A549 (cell line): ENCODE data around the gene AQP5. TPM values are rescaled to one million over a fixed set of nuclear protein-coding genes. Genes with fewer than 3 reads are reported as not detected.

Experiments
- ATAC-seq, 2 experiments: fragments of 200-7000 bp in 1 of 2; fragments of >200 bp in 1 of 2; cut with Nextera tagmentation in 1 of 2; cut with Tn5 transposase in 1 of 2; 3 replicates each; pipeline versions ENCODE4 v1.8.0 to v1.9.1; 2018 to 2020; ENCODE audit warnings: mild to moderate bottlenecking in 1 of 2, moderate library complexity in 1 of 2
- CTCF ChIA-PET: fragments of 300-600 bp; sonication (Branson Sonifier 250); formaldehyde crosslinking; extraction: SDS; loops from one replicate; lab custom pipeline; 2021; ENCODE audit warnings: antibody characterized with exemption, inconsistent platforms; lab: Yijun Ruan, JAX
- POLR2A ChIA-PET: fragments of 350-600 bp; formaldehyde crosslinking; extraction: SDS; loops from one replicate; lab custom pipeline; 2021; ENCODE audit warnings: antibody characterized with exemption, inconsistent platforms; lab: Yijun Ruan, JAX
- DNase-seq, 2 experiments: peaks; one replicate each; pipeline versions ENCODE4 v3.0.0 to v3.0.0-alpha.2; 2011 to 2016; ENCODE audit warnings: low read depth in 1 of 2, low spot score in 1 of 2
- FAIRE-seq: peaks from 2 replicates; lab custom pipeline; 2011; peaks lifted over from hg19 to GRCh38; lab: Jason Lieb, UNC
- H3K27ac ChIP-seq, 2 experiments: fragments of >200 bp; sonication (Bioruptor Twin); formaldehyde crosslinking; 3 replicates each; pipeline ENCODE4 v1.5.1; 2016 to 2017
- H3K4me1 ChIP-seq: fragments of >200 bp; sonication (Bioruptor Twin); formaldehyde crosslinking; 3 replicates; pipeline ENCODE4 v1.6.1; 2016
- H3K4me2 ChIP-seq: fragments of >200 bp; sonication (Bioruptor Twin); formaldehyde crosslinking; 3 replicates; pipeline ENCODE4 v1.6.1; 2016
- H3K4me3 ChIP-seq: fragments of >200 bp; sonication (Bioruptor Twin); formaldehyde crosslinking; 3 replicates; pipeline ENCODE4 v1.5.1; 2016
- H3K9me3 ChIP-seq: fragments of >200 bp; sonication (Bioruptor Twin); formaldehyde crosslinking; 3 replicates; pipeline ENCODE4 v1.6.1; 2016
- JUN ChIP-seq, 2 experiments: fragments of >200 bp; sonication (Bioruptor Twin); formaldehyde crosslinking; IDR thresholded peaks; 2 replicates in 1 of 2; 3 replicates in 1 of 2; pipeline ENCODE4 v1.6.1; 2016 to 2017
- MYC ChIP-seq: IDR thresholded peaks from 2 replicates; pipeline ENCODE4 v1.6.1; 2012; ENCODE audit warnings: mild to moderate bottlenecking, inconsistent platforms, low read length, improper control_type of control experiment, borderline replicate concordance
- NR3C1 ChIP-seq: fragments of >200 bp; sonication (Bioruptor Twin); formaldehyde crosslinking; IDR thresholded peaks from 3 replicates; pipeline ENCODE4 v1.6.1; 2017
- POLR2A ChIP-seq: IDR thresholded peaks from 2 replicates; pipeline ENCODE4 v1.6.1; 2012; ENCODE audit warnings: mild to moderate bottlenecking, low read length
- RNF2 ChIP-seq: fragments of 200-600 bp; sonication (generic); IDR thresholded peaks from 2 replicates; pipeline ENCODE4 v1.6.1; 2016; ENCODE audit warnings: low read depth, mild to moderate bottlenecking, antibody characterized with exemption, moderate library complexity, borderline replicate concordance
- ZFP36 ChIP-seq: fragments of 450-650 bp; IDR thresholded peaks from 2 replicates; pipeline ENCODE4 v1.6.1; 2014; ENCODE audit warnings: borderline replicate concordance; ENCODE audit not compliant: partially characterized antibody
- ZSCAN20 ChIP-seq: fragments of 250-450 bp; sonication (Bioruptor Pico); IDR thresholded peaks from 2 replicates; pipeline ENCODE4 v1.8.0; 2022; ENCODE audit warnings: mild to moderate bottlenecking, moderate library complexity
- WGBS: methylation state at CpG from one replicate; pipeline ENCODE4 v1.1.6; 2017; ENCODE audit errors: missing lambda C conversion rate; 5-methylcytosine and 5-hydroxymethylcytosine counted together
- polyA plus RNA-seq, 4 experiments: library from polyadenylated mRNA; depleted of rRNA in 3 of 4; stranded (reverse); fragments of >200 nt; fragmentation: RNase III in 1 of 4; extraction: RNeasy Plus Mini Kit Qiagen cat#74134 plus additional on column Dnase treatment in 1 of 4; gene quantifications; 2 replicates in 3 of 4; 3 replicates in 1 of 4; pipeline ENCODE4 v1.2.3, GENCODE V29; 2011 to 2017
- TF ChIP-seq, protein P1 (sequence below): fragments of 200-600 bp; sonication (generic); IDR thresholded peaks from 2 replicates; pipeline ENCODE4 v1.6.1; 2016; ENCODE audit warnings: antibody characterized with exemption, mild to moderate bottlenecking, moderate library complexity
- TF ChIP-seq, protein P2 (sequence below): fragments of 250-450 bp; sonication (Bioruptor Pico); IDR thresholded peaks from 2 replicates; pipeline ENCODE4 v1.5.0; 2020; ENCODE audit warnings: low read depth, mild to moderate bottlenecking, moderate library complexity
- TF ChIP-seq, protein P3 (sequence below): fragments of >200 bp; sonication (Bioruptor Twin); formaldehyde crosslinking; IDR thresholded peaks from 3 replicates; pipeline ENCODE4 v1.5.1; 2016

The AQP5 gene
- polyA plus RNA-seq, 2 of the 4 experiments (the other 2 are of a cell fraction), result not detected

DNA sequence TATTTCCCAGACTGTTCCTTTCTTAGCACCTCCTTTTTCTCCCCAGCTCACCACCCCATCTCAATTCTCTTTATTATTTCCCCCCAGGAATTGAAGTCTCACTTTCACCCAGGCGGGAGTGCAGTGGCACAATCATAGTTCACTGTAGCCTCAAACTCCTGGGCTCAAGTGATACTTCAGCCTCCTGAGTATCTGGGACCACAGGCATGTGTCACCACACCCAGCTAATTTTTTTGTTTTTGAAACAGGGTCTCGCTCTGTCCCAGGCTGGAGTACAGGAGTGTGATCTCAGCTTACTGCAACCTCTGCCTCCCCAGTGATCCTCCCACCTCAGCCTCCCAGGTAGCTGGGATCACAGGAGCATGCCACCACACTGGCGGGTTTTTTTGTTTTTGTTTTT is 52.7 kb downstream of the AQP5 start:
- FAIRE-seq, result no peak
- no peak for DNase-seq
- ChIA-PET POLR2A (no interaction called here), CTCF (interaction anchor here (0.7 to 1.9 kb wide), 8 partner anchors 15 to 168 kb away, joined by 3 to 10 read pairs (median 4); no protein-coding TSS in a partner anchor)
- Histone ChIP-seq H3K4me1 (peaks cover 7% of the 10 kb centered on the region; the same call in 2 of the 3 replicates), H3K27ac (no peak overlapping the region), H3K4me2 (no peak overlapping the region), H3K9me3 (no peaks in the 10 kb centered on the region), H3K4me3 (no peak overlapping the region)
- WGBS, result 91% methylated on average over 3 of the region's 3 CpGs
- TF ChIP-seq, protein P1, sequence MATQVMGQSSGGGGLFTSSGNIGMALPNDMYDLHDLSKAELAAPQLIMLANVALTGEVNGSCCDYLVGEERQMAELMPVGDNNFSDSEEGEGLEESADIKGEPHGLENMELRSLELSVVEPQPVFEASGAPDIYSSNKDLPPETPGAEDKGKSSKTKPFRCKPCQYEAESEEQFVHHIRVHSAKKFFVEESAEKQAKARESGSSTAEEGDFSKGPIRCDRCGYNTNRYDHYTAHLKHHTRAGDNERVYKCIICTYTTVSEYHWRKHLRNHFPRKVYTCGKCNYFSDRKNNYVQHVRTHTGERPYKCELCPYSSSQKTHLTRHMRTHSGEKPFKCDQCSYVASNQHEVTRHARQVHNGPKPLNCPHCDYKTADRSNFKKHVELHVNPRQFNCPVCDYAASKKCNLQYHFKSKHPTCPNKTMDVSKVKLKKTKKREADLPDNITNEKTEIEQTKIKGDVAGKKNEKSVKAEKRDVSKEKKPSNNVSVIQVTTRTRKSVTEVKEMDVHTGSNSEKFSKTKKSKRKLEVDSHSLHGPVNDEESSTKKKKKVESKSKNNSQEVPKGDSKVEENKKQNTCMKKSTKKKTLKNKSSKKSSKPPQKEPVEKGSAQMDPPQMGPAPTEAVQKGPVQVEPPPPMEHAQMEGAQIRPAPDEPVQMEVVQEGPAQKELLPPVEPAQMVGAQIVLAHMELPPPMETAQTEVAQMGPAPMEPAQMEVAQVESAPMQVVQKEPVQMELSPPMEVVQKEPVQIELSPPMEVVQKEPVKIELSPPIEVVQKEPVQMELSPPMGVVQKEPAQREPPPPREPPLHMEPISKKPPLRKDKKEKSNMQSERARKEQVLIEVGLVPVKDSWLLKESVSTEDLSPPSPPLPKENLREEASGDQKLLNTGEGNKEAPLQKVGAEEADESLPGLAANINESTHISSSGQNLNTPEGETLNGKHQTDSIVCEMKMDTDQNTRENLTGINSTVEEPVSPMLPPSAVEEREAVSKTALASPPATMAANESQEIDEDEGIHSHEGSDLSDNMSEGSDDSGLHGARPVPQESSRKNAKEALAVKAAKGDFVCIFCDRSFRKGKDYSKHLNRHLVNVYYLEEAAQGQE, result no peak
- TF ChIP-seq, protein P2, sequence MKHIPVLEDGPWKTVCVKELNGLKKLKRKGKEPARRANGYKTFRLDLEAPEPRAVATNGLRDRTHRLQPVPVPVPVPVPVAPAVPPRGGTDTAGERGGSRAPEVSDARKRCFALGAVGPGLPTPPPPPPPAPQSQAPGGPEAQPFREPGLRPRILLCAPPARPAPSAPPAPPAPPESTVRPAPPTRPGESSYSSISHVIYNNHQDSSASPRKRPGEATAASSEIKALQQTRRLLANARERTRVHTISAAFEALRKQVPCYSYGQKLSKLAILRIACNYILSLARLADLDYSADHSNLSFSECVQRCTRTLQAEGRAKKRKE (CRISPR knock-in tag), result no peak
- TF ChIP-seq, protein P3, sequence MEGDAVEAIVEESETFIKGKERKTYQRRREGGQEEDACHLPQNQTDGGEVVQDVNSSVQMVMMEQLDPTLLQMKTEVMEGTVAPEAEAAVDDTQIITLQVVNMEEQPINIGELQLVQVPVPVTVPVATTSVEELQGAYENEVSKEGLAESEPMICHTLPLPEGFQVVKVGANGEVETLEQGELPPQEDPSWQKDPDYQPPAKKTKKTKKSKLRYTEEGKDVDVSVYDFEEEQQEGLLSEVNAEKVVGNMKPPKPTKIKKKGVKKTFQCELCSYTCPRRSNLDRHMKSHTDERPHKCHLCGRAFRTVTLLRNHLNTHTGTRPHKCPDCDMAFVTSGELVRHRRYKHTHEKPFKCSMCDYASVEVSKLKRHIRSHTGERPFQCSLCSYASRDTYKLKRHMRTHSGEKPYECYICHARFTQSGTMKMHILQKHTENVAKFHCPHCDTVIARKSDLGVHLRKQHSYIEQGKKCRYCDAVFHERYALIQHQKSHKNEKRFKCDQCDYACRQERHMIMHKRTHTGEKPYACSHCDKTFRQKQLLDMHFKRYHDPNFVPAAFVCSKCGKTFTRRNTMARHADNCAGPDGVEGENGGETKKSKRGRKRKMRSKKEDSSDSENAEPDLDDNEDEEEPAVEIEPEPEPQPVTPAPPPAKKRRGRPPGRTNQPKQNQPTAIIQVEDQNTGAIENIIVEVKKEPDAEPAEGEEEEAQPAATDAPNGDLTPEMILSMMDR, result no peak
- TF ChIP-seq RNF2 (no peak), MYC (no peak), POLR2A (no peak), ZFP36 (no peak), ZSCAN20 (CRISPR knock-in tag) (no peak), JUN (IDR thresholded peaks at IDR 0.05) (no peak), NR3C1 (no peak)
- ATAC-seq, result no peak

Other genes starting within 250 kb of the AQP5 start
- gene TMBIM6, start 220.3 kb upstream of the AQP5 start, polyA plus RNA-seq (2011; rRNA removed), result 1,088 and 1,255 TPM in 2 replicates
- 302 to 341 TPM (median 331 TPM) in 3 replicates for gene TMBIM6, start 220.3 kb upstream of the AQP5 start, polyA plus RNA-seq (2017; fragmentation: RNase III; extraction: RNeasy Plus Mini Kit Qiagen cat#74134 plus additional on column Dnase treatment)
- 3.0 and 3.5 TPM in 2 replicates for gene NCKAP5L, start 133.5 kb upstream of the AQP5 start, polyA plus RNA-seq (2011; rRNA removed)
- gene NCKAP5L, start 133.5 kb upstream of the AQP5 start, polyA plus RNA-seq (2017; fragmentation: RNase III; extraction: RNeasy Plus Mini Kit Qiagen cat#74134 plus additional on column Dnase treatment), result 6.9 to 9.3 TPM (median 8.5 TPM) in 3 replicates
- 5.8 and 6.9 TPM in 2 replicates for gene BCDIN3D, start 118.8 kb upstream of the AQP5 start, polyA plus RNA-seq (2011; rRNA removed)
- 3.8 to 4.8 TPM (median 4.2 TPM) in 3 replicates for gene BCDIN3D, start 118.8 kb upstream of the AQP5 start, polyA plus RNA-seq (2017; fragmentation: RNase III; extraction: RNeasy Plus Mini Kit Qiagen cat#74134 plus additional on column Dnase treatment)
- 0.11 and 0.23 TPM in 2 replicates for gene FAIM2, start 58.0 kb upstream of the AQP5 start, polyA plus RNA-seq (2011; rRNA removed)
- gene FAIM2, start 58.0 kb upstream of the AQP5 start, polyA plus RNA-seq (2017; fragmentation: RNase III; extraction: RNeasy Plus Mini Kit Qiagen cat#74134 plus additional on column Dnase treatment), result not detected in 3 replicates
- not detected in 2 replicates for gene AQP2, start 11.1 kb upstream of the AQP5 start, polyA plus RNA-seq (2011; rRNA removed)
- gene AQP2, start 11.1 kb upstream of the AQP5 start, polyA plus RNA-seq (2017; fragmentation: RNase III; extraction: RNeasy Plus Mini Kit Qiagen cat#74134 plus additional on column Dnase treatment), result not detected in 3 replicates
- 0.05 TPM in 1 of 2 replicates, not detected in the other for gene AQP6, start 11.1 kb downstream of the AQP5 start, polyA plus RNA-seq (2011; rRNA removed)
- gene AQP6, start 11.1 kb downstream of the AQP5 start, polyA plus RNA-seq (2017; fragmentation: RNase III; extraction: RNeasy Plus Mini Kit Qiagen cat#74134 plus additional on column Dnase treatment), result 0.04 to 0.21 TPM in 2 of 3 replicates, not detected in the other
- gene RACGAP1, start 63.6 kb downstream of the AQP5 start, polyA plus RNA-seq (2011; rRNA removed), result 99.2 and 103 TPM in 2 replicates
- gene RACGAP1, start 63.6 kb downstream of the AQP5 start, polyA plus RNA-seq (2017; fragmentation: RNase III; extraction: RNeasy Plus Mini Kit Qiagen cat#74134 plus additional on column Dnase treatment), result 94.9 to 116 TPM (median 107 TPM) in 3 replicates
- gene ASIC1, start 95.7 kb downstream of the AQP5 start, polyA plus RNA-seq (2011; rRNA removed), result 6.0 and 7.8 TPM in 2 replicates
- 6.2 to 8.5 TPM (median 6.7 TPM) in 3 replicates for gene ASIC1, start 95.7 kb downstream of the AQP5 start, polyA plus RNA-seq (2017; fragmentation: RNase III; extraction: RNeasy Plus Mini Kit Qiagen cat#74134 plus additional on column Dnase treatment)
- 80.7 and 113 TPM in 2 replicates for gene SMARCD1, start 123.5 kb downstream of the AQP5 start, polyA plus RNA-seq (2011; rRNA removed)
- 56.1 to 62.5 TPM (median 62.1 TPM) in 3 replicates for gene SMARCD1, start 123.5 kb downstream of the AQP5 start, polyA plus RNA-seq (2017; fragmentation: RNase III; extraction: RNeasy Plus Mini Kit Qiagen cat#74134 plus additional on column Dnase treatment)
- 0.44 and 0.52 TPM in 2 replicates for gene GPD1, start 142.1 kb downstream of the AQP5 start, polyA plus RNA-seq (2011; rRNA removed)
- gene GPD1, start 142.1 kb downstream of the AQP5 start, polyA plus RNA-seq (2017; fragmentation: RNase III; extraction: RNeasy Plus Mini Kit Qiagen cat#74134 plus additional on column Dnase treatment), result 0.07 to 0.13 TPM (median 0.10 TPM) in 3 replicates
- gene COX14, start 150.4 kb downstream of the AQP5 start, polyA plus RNA-seq (2011; rRNA removed), result 134 and 147 TPM in 2 replicates
- 87.9 to 112 TPM (median 93.3 TPM) in 3 replicates for gene COX14, start 150.4 kb downstream of the AQP5 start, polyA plus RNA-seq (2017; fragmentation: RNase III; extraction: RNeasy Plus Mini Kit Qiagen cat#74134 plus additional on column Dnase treatment)
- gene CERS5, start 205.5 kb downstream of the AQP5 start, polyA plus RNA-seq (2011; rRNA removed), result 56.3 and 56.6 TPM in 2 replicates
- gene CERS5, start 205.5 kb downstream of the AQP5 start, polyA plus RNA-seq (2017; fragmentation: RNase III; extraction: RNeasy Plus Mini Kit Qiagen cat#74134 plus additional on column Dnase treatment), result 16.7 to 18.0 TPM (median 17.1 TPM) in 3 replicates